T-helper 17 cell (primary cell): Measurements from ENCODE around the gene GFY. TPM values are rescaled to one million over a fixed set of nuclear protein-coding genes. Genes with fewer than 3 reads are reported as not detected.
"Not testable (repeated sequence)": the region's sequence is repeated elsewhere in the genome, so short reads cannot be mapped to it uniquely, and the experiment has no call there.

Experiments
- ATAC-seq: fragments of 150-1000 bp; cut with Tn5 transposase; 2 replicates; pipeline ENCODE4 v1.10.0; 2021; ENCODE audit warnings: mild to moderate bottlenecking, moderate library complexity
- DNase-seq, 3 donors: peaks; one replicate each; pipeline versions ENCODE4 v3.0.0 to v3.0.0-alpha.2; 2020 to 2021
- H3K9me3 ChIP-seq: one replicate; pipeline ENCODE4 v1.7.0; 2013; ENCODE audit warnings: low read length, mild to moderate bottlenecking; ENCODE audit not compliant: control insufficient read depth, poor library complexity, severe bottlenecking
- H3K27ac Mint-ChIP-seq: one replicate; pipeline ENCODE4 v1.8.0; 2022; ENCODE audit warnings: mild to moderate bottlenecking, moderate library complexity, mixed read lengths
- H3K27me3 Mint-ChIP-seq: one replicate; pipeline ENCODE4 v1.8.0; 2022; ENCODE audit warnings: mixed read lengths
- H3K36me3 Mint-ChIP-seq: one replicate; pipeline ENCODE4 v1.8.0; 2022; ENCODE audit warnings: low read depth, mixed read lengths
- H3K4me1 Mint-ChIP-seq: one replicate; pipeline ENCODE4 v1.8.0; 2022; ENCODE audit warnings: mild to moderate bottlenecking, mixed read lengths
- H3K4me3 Mint-ChIP-seq: one replicate; pipeline ENCODE4 v1.8.0; 2022; ENCODE audit warnings: mild to moderate bottlenecking, moderate library complexity, mixed read lengths
- total RNA-seq, 4 donors: library from RNA in 2 of 4; stranded (reverse) in 2 of 4; gene quantifications; one replicate each; pipeline ENCODE4 v1.2.3 and lab custom pipeline; 2022 to 2026

Gene GFY
- total RNA-seq, 2 donors from 2014 or later = not detected

GRCh38 chr19:49462492-49462891 is 37.3 kb downstream of the GFY start:
- no peak overlapping the region for H3K4me3 Mint-ChIP-seq
- DNase-seq = no peak
- H3K27ac Mint-ChIP-seq = peak overlapping the region; percentile 39
- no peak for ATAC-seq
- no peaks in the 10 kb centered on the region for H3K27me3 Mint-ChIP-seq
- no peaks in the 10 kb centered on the region for H3K36me3 Mint-ChIP-seq
- peaks cover 9% of the 10 kb centered on the region for H3K4me1 Mint-ChIP-seq
- no peaks in the 10 kb centered on the region for H3K9me3 ChIP-seq

DNA sequence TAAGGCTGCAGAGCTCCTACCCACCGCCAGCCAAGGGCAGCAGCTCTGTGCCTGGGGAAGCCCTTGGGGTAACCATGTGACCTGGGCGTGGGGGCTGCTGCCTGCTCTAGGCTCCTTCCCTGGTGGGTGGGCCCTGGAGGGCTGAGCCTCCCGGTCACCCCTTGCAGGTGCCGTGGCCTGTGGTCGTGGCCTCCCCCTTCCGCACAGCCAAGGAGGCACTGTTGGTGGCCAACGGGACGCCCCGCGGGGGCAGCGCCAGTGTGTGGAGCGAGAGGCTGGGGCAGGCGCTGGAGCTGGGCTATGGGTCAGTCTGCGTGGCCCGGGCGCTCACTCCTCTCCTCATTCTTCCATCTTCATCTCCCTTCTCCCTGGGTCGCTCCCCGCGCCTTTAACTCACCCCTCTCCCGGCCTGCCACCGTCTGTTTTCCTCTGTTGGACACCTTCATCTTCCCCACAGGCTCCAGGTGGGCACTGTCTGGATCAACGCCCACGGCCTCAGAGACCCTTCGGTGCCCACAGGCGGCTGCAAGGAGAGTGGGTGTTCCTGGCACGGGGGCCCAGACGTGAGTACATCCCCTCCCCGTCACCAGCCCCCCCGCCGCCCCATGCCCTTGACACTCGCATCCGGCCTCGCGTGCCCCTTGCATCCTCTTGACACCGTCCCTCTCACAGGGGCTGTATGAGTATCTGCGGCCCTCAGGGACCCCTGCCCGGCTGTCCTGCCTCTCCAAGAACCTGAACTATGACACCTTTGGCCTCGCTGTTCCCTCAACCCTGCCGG is 39.0 kb downstream of the GFY start:
- Mint-ChIP-seq H3K27me3 (no peaks in the 10 kb centered on the region), H3K4me3 (no peak overlapping the region), H3K27ac (peak overlapping the region; percentile 91)

DNA sequence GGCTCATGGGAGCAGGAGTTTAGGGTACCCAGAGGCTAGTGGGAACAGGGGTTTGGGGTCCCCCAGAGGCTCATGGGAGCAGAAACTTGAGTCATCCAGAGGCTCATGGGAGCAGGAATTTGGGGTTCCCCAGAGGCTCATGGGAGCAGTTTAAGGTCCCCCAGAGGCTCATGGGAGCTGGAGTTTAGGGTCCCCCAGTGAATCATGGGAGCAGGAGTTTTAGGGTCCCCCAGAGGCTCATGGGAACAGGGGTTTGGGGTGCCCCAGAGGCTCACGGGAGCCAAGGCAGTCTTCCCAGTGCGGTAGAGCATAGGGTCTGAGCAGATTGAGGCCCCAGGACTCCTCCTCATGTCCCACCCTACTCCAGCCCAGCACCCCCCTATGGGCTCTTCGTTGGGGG is 40.2 kb downstream of the GFY start:
- no peak for ATAC-seq
- H3K4me3 Mint-ChIP-seq = no peak overlapping the region
- peaks cover 3% of the 10 kb centered on the region for H3K36me3 Mint-ChIP-seq
- no peak for DNase-seq
- no peaks in the 10 kb centered on the region for H3K27me3 Mint-ChIP-seq
- H3K27ac Mint-ChIP-seq = peak overlapping the region; percentile 91
- no peaks in the 10 kb centered on the region for H3K9me3 ChIP-seq
- H3K4me1 Mint-ChIP-seq = peaks cover 14% of the 10 kb centered on the region

More for the DNA sequence above, 39.0 kb downstream of the GFY start:
- H3K9me3 ChIP-seq = no peaks in the 10 kb centered on the region
- ATAC-seq = no peak
- peaks cover 3% of the 10 kb centered on the region for H3K36me3 Mint-ChIP-seq
- H3K4me1 Mint-ChIP-seq = peaks cover 7% of the 10 kb centered on the region
- no peak for DNase-seq

GRCh38 chr19:49468199-49468598 is 43.0 kb downstream of the GFY start:
- H3K27ac Mint-ChIP-seq = peak overlapping the region; percentile 96
- H3K27me3 Mint-ChIP-seq = no peaks in the 10 kb centered on the region
- no peaks in the 10 kb centered on the region for H3K9me3 ChIP-seq
- no peak for DNase-seq
- peaks cover 3% of the 10 kb centered on the region for H3K36me3 Mint-ChIP-seq
- H3K4me3 Mint-ChIP-seq = no peak overlapping the region
- H3K4me1 Mint-ChIP-seq = peaks cover 21% of the 10 kb centered on the region
- ATAC-seq = no peak

DNA sequence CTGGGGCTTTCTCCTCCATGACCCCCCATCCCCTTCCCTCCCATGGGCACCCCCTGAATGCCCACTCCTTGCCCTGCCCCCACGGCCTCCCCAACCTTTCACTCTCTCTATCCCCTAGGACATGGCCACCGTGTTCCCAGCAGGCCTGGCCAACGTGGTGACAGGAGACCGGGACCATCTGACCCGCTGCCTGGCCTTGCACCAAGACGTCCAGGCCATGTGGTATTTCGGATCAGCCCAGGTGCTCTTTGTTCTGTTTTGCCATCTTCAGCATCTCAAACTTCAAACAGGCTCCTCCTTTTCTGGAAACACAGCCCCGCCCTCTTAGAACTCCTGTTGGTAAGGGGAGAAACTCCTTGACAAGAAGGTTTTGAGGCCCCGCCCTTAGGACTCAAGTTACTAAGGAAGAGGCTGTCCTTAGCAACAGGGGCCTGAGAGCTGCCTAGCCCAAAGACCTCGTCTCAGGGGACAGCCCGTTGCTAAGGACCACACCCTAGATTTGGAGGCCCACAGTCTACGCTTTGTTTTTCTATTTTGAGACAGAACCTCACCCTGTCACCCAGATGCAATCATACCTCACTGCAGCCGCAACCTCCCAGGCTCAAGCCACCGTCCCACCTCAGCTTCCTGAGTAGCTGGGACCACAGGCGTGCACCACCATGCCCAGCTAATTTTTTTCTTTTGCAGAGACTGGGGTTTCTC is 43.7 kb downstream of the GFY start:
- Mint-ChIP-seq H3K27me3 (no peaks in the 10 kb centered on the region), H3K4me3 (peak overlapping the region; percentile 88), H3K27ac (peak overlapping the region; percentile 96), H3K4me1 (peaks cover 23% of the 10 kb centered on the region), H3K36me3 (peaks cover 3% of the 10 kb centered on the region)
- peak; percentile 67 to 86 (median 85) for DNase-seq
- ATAC-seq = peak; percentile 83
- H3K9me3 ChIP-seq = no peaks in the 10 kb centered on the region

DNA sequence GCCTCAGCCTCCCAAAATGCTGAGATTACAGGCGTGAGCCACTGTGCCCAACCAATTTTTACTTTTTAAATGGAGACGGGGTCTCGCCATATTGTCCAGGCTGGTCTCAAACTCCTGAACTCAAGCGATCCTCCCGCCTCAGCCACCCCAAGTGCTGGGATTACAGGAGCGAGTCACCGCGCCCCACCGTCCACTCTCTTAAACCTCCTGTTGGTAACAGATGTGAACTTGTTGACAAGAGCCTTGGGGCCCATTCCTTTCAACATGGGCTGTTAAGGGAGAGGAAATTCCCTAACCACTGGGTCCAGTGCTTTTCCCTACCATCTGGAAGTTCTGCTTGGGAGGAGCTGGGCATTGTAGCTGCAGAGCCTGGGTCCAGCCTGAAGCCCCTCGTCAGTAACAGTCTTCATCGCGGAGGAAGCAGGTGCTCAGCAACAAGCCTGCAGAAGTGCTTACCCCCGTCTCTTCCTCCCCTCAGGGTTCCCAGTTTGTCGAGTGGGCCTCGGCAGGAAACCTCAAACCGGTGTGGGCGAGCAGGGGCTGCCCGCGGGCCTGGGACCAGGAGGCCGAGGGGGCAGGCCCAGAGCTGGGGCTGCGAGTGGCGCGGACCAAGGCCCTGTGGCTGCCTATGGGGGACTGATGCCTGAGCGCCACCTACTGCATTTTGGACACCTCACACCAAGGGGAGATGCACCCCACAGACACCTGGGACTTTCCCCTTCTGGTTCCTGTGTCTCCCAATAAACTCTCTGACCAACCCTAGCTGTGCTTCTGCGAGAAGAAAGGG is 44.8 kb downstream of the GFY start:
- H3K9me3 ChIP-seq = no peaks in the 10 kb centered on the region
- peak; percentile 54 for ATAC-seq
- H3K36me3 Mint-ChIP-seq = peaks cover 11% of the 10 kb centered on the region
- peak overlapping the region; percentile 96 for H3K27ac Mint-ChIP-seq
- H3K27me3 Mint-ChIP-seq = no peaks in the 10 kb centered on the region
- peak; percentile 58 to 78 (median 67) for DNase-seq
- H3K4me3 Mint-ChIP-seq = peak overlapping the region; percentile 80
- H3K4me1 Mint-ChIP-seq = peaks cover 23% of the 10 kb centered on the region

GRCh38 chr19:49470615-49470978 is 45.4 kb downstream of the GFY start:
- ATAC-seq (no peak), DNase-seq (no peak)
- peaks cover 20% of the 10 kb centered on the region for H3K4me1 Mint-ChIP-seq
- H3K27me3 Mint-ChIP-seq = no peaks in the 10 kb centered on the region
- peaks cover 15% of the 10 kb centered on the region for H3K36me3 Mint-ChIP-seq
- peak overlapping the region; percentile 80 for H3K4me3 Mint-ChIP-seq
- H3K9me3 ChIP-seq = no peaks in the 10 kb centered on the region
- peak overlapping the region; percentile 96 for H3K27ac Mint-ChIP-seq

GRCh38 chr19:49472936-49473335 is 47.7 kb downstream of the GFY start:
- no peaks in the 10 kb centered on the region for H3K27me3 Mint-ChIP-seq
- peaks cover 29% of the 10 kb centered on the region for H3K4me1 Mint-ChIP-seq

GRCh38 chr19:49473501-49473867 is 48.3 kb downstream of the GFY start:
- not testable (repeated sequence) for ATAC-seq, H3K9me3 ChIP-seq, H3K27me3 Mint-ChIP-seq, DNase-seq
- Mint-ChIP-seq H3K4me1 (peaks cover 29% of the 10 kb centered on the region), H3K27ac (peak overlapping the region; percentile 96), H3K36me3 (peaks cover 22% of the 10 kb centered on the region), H3K4me3 (peak overlapping the region; percentile 100)

More at GRCh38 chr19:49472936-49473335, 47.7 kb downstream of the GFY start:
- ATAC-seq (no peak), DNase-seq (no peak)
- Mint-ChIP-seq H3K4me3 (peak overlapping the region; percentile 100), H3K36me3 (peaks cover 22% of the 10 kb centered on the region), H3K27ac (peak overlapping the region; percentile 96)
- H3K9me3 ChIP-seq = no peaks in the 10 kb centered on the region

- Mint-ChIP-seq H3K4me1 (peaks cover 28% of the 10 kb centered on the region), H3K36me3 (peaks cover 19% of the 10 kb centered on the region), H3K4me3 (peak within 1 kb of the TSS; percentile 100), H3K27me3 (no peaks in the 10 kb centered on the region), H3K27ac (peak within 1 kb of the TSS; percentile 96)
- ATAC-seq (peak; percentile 70), DNase-seq (peak; percentile 87 to 91 (median 90))
- no peaks in the 10 kb centered on the region for H3K9me3 ChIP-seq
Measured at GRCh38 chr19:49473868-49474541, 48.8 kb downstream of the GFY start, which contains the start of gene FLT3LG. Gene FLT3LG (plus strand): TSS chr19:49474215. CDS start chr19:49474640, 425 bp downstream.

DNA sequence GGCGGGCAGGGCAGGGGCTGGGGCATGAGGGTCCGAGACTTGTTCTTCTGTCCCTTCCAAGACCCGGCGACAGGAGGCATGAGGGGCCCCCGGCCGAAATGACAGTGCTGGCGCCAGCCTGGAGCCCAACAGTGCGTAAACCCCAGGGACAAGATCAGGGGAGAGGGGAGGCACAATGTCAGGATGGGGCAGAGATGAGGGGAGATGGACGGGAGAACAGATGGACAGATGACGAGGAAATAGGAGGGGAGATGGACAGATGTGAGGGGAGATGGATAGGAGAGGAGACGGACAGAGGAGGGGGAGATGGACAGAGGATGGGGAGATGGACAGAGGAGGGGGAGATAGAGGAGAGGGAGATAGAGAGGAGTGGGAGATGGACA is 49.3 kb downstream of the GFY start:
- ATAC-seq (no peak), DNase-seq (no peak)
- peak overlapping the region; percentile 100 for H3K4me3 Mint-ChIP-seq
- peaks cover 28% of the 10 kb centered on the region for H3K4me1 Mint-ChIP-seq
- peak overlapping the region; percentile 96 for H3K27ac Mint-ChIP-seq
- H3K9me3 ChIP-seq = no peaks in the 10 kb centered on the region
- H3K27me3 Mint-ChIP-seq = no peaks in the 10 kb centered on the region
- H3K36me3 Mint-ChIP-seq = peaks cover 19% of the 10 kb centered on the region

DNA sequence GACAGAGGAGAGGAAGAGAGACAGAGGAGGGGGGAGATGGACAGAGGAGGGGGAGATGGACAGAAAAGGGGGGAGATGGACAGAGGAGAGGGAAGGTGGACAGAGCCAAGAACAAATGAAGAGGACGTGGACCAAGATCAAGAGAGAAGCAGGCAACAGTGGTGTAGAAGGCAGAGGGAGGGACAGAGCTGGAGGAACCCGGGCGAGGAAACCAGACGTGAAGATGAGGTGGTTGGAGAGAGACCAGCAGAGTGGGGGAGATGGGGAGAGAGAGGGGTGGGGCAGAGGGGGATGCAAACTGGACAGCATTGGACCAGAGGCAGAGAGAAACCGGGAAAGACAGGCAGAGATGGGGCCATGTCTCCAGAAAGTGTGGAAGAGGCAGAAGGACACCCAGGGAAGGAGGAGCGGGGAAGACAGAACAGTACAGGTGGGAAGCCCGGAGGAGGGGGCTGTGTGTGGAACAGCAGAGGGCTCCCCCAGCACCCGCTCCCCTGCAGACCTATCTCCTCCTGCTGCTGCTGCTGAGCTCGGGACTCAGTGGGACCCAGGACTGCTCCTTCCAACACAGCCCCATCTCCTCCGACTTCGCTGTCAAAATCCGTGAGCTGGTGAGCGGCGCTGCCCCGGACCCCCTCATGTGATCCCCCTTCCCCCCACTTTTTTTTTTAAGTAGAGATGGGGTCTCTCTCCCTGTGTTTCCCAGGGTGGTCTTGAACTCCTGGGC is 50.2 kb downstream of the GFY start:
- H3K9me3 ChIP-seq = no peaks in the 10 kb centered on the region
- Mint-ChIP-seq H3K4me1 (peaks cover 24% of the 10 kb centered on the region), H3K36me3 (peaks cover 19% of the 10 kb centered on the region), H3K27me3 (no peaks in the 10 kb centered on the region), H3K4me3 (peak overlapping the region; percentile 100), H3K27ac (peak overlapping the region; percentile 96)
- no peak for DNase-seq
- no peak for ATAC-seq
